B cell (primary cell): ENCODE measurements around the gene RAC3. TPM values are rescaled to one million over a fixed set of nuclear protein-coding genes. Genes with fewer than 3 reads are reported as not detected.

ENCODE experiments used
- ATAC-seq: fragments of 200-7000 bp; cut with Tn5 transposase; one replicate; pipeline ENCODE4 v1.10.0; 2021; ENCODE audit warnings: low read depth, mild to moderate bottlenecking, moderate number of reproducible peaks, moderate library complexity
- CTCF ChIA-PET: fragments of 350-600 bp; sonication (Branson Sonifier 250); formaldehyde crosslinking; loops from one replicate; lab custom pipeline; 2021; ENCODE audit warnings: antibody characterized with exemption, inconsistent platforms; lab: Charles Lee
- POLR2A ChIA-PET: fragments of 350-600 bp; sonication (Branson Sonifier 250); formaldehyde crosslinking; loops from one replicate; lab custom pipeline; 2021; ENCODE audit warnings: antibody characterized with exemption; lab: Charles Lee
- DNase-seq: peaks from one replicate; pipeline ENCODE4 v3.0.0; 2013
- H2AFZ ChIP-seq: 2 replicates; pipeline ENCODE4 v1.6.1; 2012; ENCODE audit warnings: mild to moderate bottlenecking, low read depth, low read length; ENCODE audit not compliant: insufficient read depth, poor library complexity, severe bottlenecking
- H3K27ac ChIP-seq, 2 donors: 1 replicate in 1 of 2; 2 replicates in 1 of 2; pipeline ENCODE4 v1.5.1; 2012 to 2013; ENCODE audit warnings: low read length in 2 of 2, mild to moderate bottlenecking in 2 of 2, moderate library complexity in 1 of 2
- H3K27me3 ChIP-seq, 4 experiments: fragments of 200-600 bp in 1 of 4; sonication (generic) in 1 of 4; replicated peaks in 1 of 4; 1 replicate in 2 of 4; 2 replicates in 2 of 4; pipeline versions ENCODE4 v1.6.1 to v1.7.0; 2013 to 2016; ENCODE audit warnings: low read length in 3 of 4, mild to moderate bottlenecking in 2 of 4, mixed read lengths in 1 of 4, moderate library complexity in 1 of 4; ENCODE audit not compliant: insufficient read depth in 4 of 4, control insufficient read depth in 3 of 4; ENCODE audit errors: control extremely low read depth in 1 of 4
- H3K36me3 ChIP-seq, 2 experiments: replicated peaks in 1 of 2; 1 replicate in 1 of 2; 2 replicates in 1 of 2; pipeline versions ENCODE4 v1.6.1 to v1.7.1; 2013; ENCODE audit warnings: low read length in 1 of 2; ENCODE audit not compliant: insufficient read depth in 2 of 2, control insufficient read depth in 1 of 2; ENCODE audit errors: control extremely low read depth in 1 of 2, extremely low read depth in 1 of 2
- H3K4me1 ChIP-seq, 2 donors: fragments of 200-600 bp in 1 of 2; sonication (generic) in 1 of 2; 1 replicate in 1 of 2; 2 replicates in 1 of 2; pipeline versions ENCODE4 v1.5.1 to v1.6.1; 2013 to 2017; ENCODE audit warnings: low read length in 2 of 2; ENCODE audit not compliant: control insufficient read depth in 2 of 2, insufficient read depth in 2 of 2
- H3K4me2 ChIP-seq: replicated peaks from 2 replicates; pipeline ENCODE3; 2012; ENCODE audit warnings: mild to moderate bottlenecking, low read depth, low read length; ENCODE audit not compliant: poor library complexity, severe bottlenecking
- H3K4me3 ChIP-seq, 5 experiments: fragments of 200-600 bp in 1 of 5; sonication (generic) in 1 of 5; 1 replicate in 3 of 5; 2 replicates in 2 of 5; pipeline versions ENCODE4 v1.5.1 to v1.7.0; 2011 to 2016; ENCODE audit warnings: low read length in 4 of 5, mild to moderate bottlenecking in 4 of 5, low read depth in 2 of 5, control low read depth in 1 of 5, moderate library complexity in 1 of 5; ENCODE audit not compliant: insufficient read depth in 1 of 5; ENCODE audit errors: control extremely low read depth in 1 of 5, extremely low read depth in 1 of 5
- H3K79me2 ChIP-seq: fragments of 200-600 bp; sonication (generic); one replicate; pipeline ENCODE4 v1.6.0; 2016; ENCODE audit warnings: low read length; ENCODE audit not compliant: control insufficient read depth, insufficient read depth
- H3K9ac ChIP-seq: fragments of 200-600 bp; sonication (generic); 2 replicates; pipeline ENCODE4 v1.6.1; 2017; ENCODE audit warnings: mild to moderate bottlenecking, low read length, moderate library complexity
- H3K9me3 ChIP-seq, 3 donors: one replicate each; pipeline versions ENCODE4 v1.6.1 to v1.7.1; 2013; ENCODE audit warnings: low read length in 2 of 3; ENCODE audit not compliant: control insufficient read depth in 2 of 3, insufficient read depth in 1 of 3; ENCODE audit errors: control extremely low read depth in 1 of 3
- H4K20me1 ChIP-seq: 2 replicates; pipeline ENCODE4 v1.6.0; 2012; ENCODE audit warnings: mild to moderate bottlenecking, low read length; ENCODE audit not compliant: insufficient read depth, control insufficient read depth, poor library complexity, severe bottlenecking
- H3K27ac Mint-ChIP-seq: one replicate; pipeline ENCODE4 v1.8.0; 2021; ENCODE audit warnings: mixed read lengths
- H3K27me3 Mint-ChIP-seq: one replicate; pipeline ENCODE4 v1.8.0; 2021; ENCODE audit warnings: mixed read lengths
- H3K4me1 Mint-ChIP-seq: one replicate; pipeline ENCODE4 v1.8.0; 2021; ENCODE audit warnings: mixed read lengths
- H3K4me3 Mint-ChIP-seq: one replicate; pipeline ENCODE4 v1.8.0; 2021; ENCODE audit warnings: mixed read lengths
- H3K9me3 Mint-ChIP-seq: one replicate; pipeline ENCODE4 v1.8.0; 2022; ENCODE audit warnings: mixed read lengths; ENCODE audit not compliant: insufficient read depth
- CTCF ChIP-seq: fragments of 200-600 bp; IDR thresholded peaks from one replicate; pipeline ENCODE4 v1.8.0; 2022; ENCODE audit warnings: antibody characterized with exemption, mild to moderate bottlenecking
- EZH2 ChIP-seq: IDR thresholded peaks from 2 replicates; pipeline ENCODE4 v1.6.1; 2012; ENCODE audit warnings: borderline replicate concordance, low read depth, mild to moderate bottlenecking, moderate library complexity, low read length; ENCODE audit not compliant: insufficient read depth, poor library complexity, severe bottlenecking
- WGBS: methylation state at CpG from one replicate; pipeline ENCODE4 v1.1.5; 2013; ENCODE audit warnings: missing lambda C conversion rate; ENCODE audit not compliant: insufficient coverage; 5-methylcytosine and 5-hydroxymethylcytosine counted together
- intact Hi-C: fragments of 100-400 bp; cut with micrococcal nuclease; formaldehyde crosslinking; loops from one replicate; pipeline ENCODE4 v1.10.0; 2022
- polyA plus RNA-seq: library from polyadenylated mRNA; depleted of rRNA; stranded (reverse); fragments of >200 nt; gene quantifications from 2 replicates; pipeline ENCODE4 v1.2.3, GENCODE V29; 2012
- total RNA-seq, 2 donors: library from RNA; stranded (reverse); fragments of 120-200 nt in 1 of 2; gene quantifications; 1 replicate in 1 of 2; 2 replicates in 1 of 2; pipeline versions ENCODE4 v1.2.3 to v1.2.4, GENCODE V29; 2013 to 2022

Gene RAC3
- total and polyA plus RNA-seq, 2 donors (not counting 1 experiment from before 2014, with no cell fraction given): 0.62 to 2.0 TPM

- Histone ChIP-seq H3K9me3 (no peaks in the 10 kb centered on the region), H3K4me3 (no peak overlapping the region), H3K27me3 (no peaks in the 10 kb centered on the region), H3K4me2 (no peak overlapping the region), H3K9ac (no peak overlapping the region), H3K4me1 (no peaks in the 10 kb centered on the region), H3K36me3 (peaks cover 0 to 7% of the 10 kb centered on the region in 2 experiments), H2AFZ (no peak overlapping the region), H3K27ac (no peak overlapping the region), H4K20me1 (no peaks in the 10 kb centered on the region), H3K79me2 (no peaks in the 10 kb centered on the region)
- H3K27me3 Mint-ChIP-seq: no peaks in the 10 kb centered on the region
- H3K9me3 Mint-ChIP-seq: no peaks in the 10 kb centered on the region
- intact Hi-C loops: no loop called here
- no peaks in the 10 kb centered on the region for H3K4me1 Mint-ChIP-seq
- WGBS: 75% methylated on average over 14 of the region's 15 CpGs
- ChIA-PET POLR2A (no interaction called here), CTCF (no interaction called here)
- DNase-seq (no peak), ATAC-seq (no peak)
- H3K4me3 Mint-ChIP-seq: no peak overlapping the region
- H3K27ac Mint-ChIP-seq: no peak overlapping the region
- TF ChIP-seq CTCF (no peak), EZH2 (no peak)
Measured at GRCh38 chr17:82009413-82009812, 22.1 kb upstream of the RAC3 start.

DNA sequence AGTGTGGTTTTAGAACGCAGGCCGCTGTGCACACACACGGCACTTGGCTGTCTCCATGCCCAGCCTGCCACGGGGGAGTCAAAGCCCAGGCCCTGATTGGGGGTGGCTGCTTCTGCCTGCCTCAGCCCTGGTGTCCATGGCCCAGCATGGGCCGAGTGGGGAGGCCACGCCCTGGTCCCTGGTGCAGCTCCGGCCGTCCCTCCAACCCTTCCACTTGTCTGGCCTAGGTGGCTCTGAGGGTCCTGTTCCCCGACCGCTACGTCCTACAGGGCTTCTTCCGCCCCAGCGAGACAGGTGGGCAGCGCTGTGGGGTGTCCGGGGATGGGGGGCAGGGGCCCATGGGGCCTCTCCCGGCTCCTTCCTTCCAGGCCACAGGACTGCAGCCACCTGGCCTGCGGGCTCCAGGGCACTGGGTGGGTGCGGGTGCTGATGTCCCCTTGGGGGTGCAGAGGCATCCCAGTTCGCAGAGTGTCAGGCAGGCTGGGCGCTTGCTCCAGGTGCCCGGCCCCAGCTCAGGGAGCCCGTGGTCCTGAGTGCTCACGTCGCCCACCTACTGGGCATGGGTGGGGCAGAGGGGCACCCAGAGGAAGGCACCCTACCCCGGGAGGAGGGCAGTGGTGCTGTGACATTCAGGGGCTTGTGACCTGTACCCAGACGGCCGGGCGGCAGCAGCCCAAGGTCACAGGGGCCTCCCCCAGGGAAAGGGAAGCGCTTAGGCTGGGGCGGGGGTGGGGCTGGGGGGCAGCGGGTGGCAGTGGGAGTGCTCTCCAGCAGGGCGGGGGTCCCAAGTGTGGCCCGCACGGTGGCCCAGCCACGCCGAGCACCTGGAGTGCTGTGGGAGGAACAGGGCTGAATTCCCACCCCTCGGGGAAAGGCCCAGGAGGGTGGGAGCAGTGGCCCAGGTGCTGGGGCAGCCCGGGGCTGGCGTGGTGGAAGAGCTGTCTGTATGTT, 20.6 kb upstream of the RAC3 start:
- H3K9me3 ChIP-seq: no peaks in the 10 kb centered on the region
- no peaks in the 10 kb centered on the region for H3K4me1 ChIP-seq
- no peaks in the 10 kb centered on the region for H3K4me1 Mint-ChIP-seq
- H3K36me3 ChIP-seq: peaks cover 0 to 5% of the 10 kb centered on the region in 2 experiments
- no peak overlapping the region for H3K4me3 ChIP-seq
- intact Hi-C loops: no loop called here
- no peak overlapping the region for H2AFZ ChIP-seq
- no peaks in the 10 kb centered on the region for H3K9me3 Mint-ChIP-seq
- no peak overlapping the region for H3K27ac ChIP-seq
- H3K27me3 ChIP-seq: no peaks in the 10 kb centered on the region
- WGBS: 92% methylated on average over 33 of the region's 39 CpGs
- ChIA-PET CTCF (no interaction called here), POLR2A (no interaction called here)
- no peak overlapping the region for H3K4me2 ChIP-seq
- no peak overlapping the region for H3K4me3 Mint-ChIP-seq
- no peaks in the 10 kb centered on the region for H3K79me2 ChIP-seq
- H3K27ac Mint-ChIP-seq: no peak overlapping the region
- H3K9ac ChIP-seq: no peak overlapping the region
- ATAC-seq (no peak), DNase-seq (no peak)
- TF ChIP-seq CTCF (no peak), EZH2 (no peak)
- no peaks in the 10 kb centered on the region for H3K27me3 Mint-ChIP-seq
- H4K20me1 ChIP-seq: no peaks in the 10 kb centered on the region
